Measurements from ENCODE around the gene STAB2.

Gene STAB2

GRCh38 chr12:103677341-103677740, 90.3 kb downstream of the STAB2 start:
- H3K27ac ChIP-seq: peak overlapping the region; percentile 68
- TF ChIP-seq CTCF (conservative IDR thresholded peaks at IDR 0.05): no peak

GRCh38 chr12:103677905-103678304, 90.8 kb downstream of the STAB2 start:
- peak overlapping the region; percentile 68 for H3K27ac ChIP-seq
- TF ChIP-seq CTCF (conservative IDR thresholded peaks at IDR 0.05): no peak

- no peak for TF ChIP-seq CTCF (conservative IDR thresholded peaks at IDR 0.05)
- H3K27ac ChIP-seq: no peak overlapping the region
These were observed 92.5 kb downstream of the STAB2 start for GRCh38 chr12:103679421-103680170.

- H3K27ac ChIP-seq: no peak overlapping the region; the same call in 1 of the 2 replicates
- no peak for TF ChIP-seq CTCF (conservative IDR thresholded peaks at IDR 0.05)
These were observed 93.6 kb downstream of the STAB2 start for GRCh38 chr12:103680591-103681141.

- no peak for TF ChIP-seq CTCF (conservative IDR thresholded peaks at IDR 0.05)
- H3K27ac ChIP-seq: no peak overlapping the region
These were observed 99.0 kb downstream of the STAB2 start for GRCh38 chr12:103686026-103686425.

GRCh38 chr12:103687253-103687652, 100.2 kb downstream of the STAB2 start:
- H3K27ac ChIP-seq: no peak overlapping the region

More at GRCh38 chr12:103687253-103687652, 100.2 kb downstream of the STAB2 start:
- TF ChIP-seq CTCF (conservative IDR thresholded peaks at IDR 0.05): no peak
